Vagina (tissue), 2 donors: ENCODE data around the gene IHH.

Source experiments
- POLR2A ChIP-seq, 2 donors: fragments of 450-650 bp; IDR thresholded peaks; one replicate each; pipeline ENCODE4 v1.6.1; 2017; ENCODE audit warnings: antibody characterized with exemption in 2 of 2, mild to moderate bottlenecking in 2 of 2, moderate library complexity in 2 of 2
- POLR2AphosphoS5 ChIP-seq, 2 donors: sonication (generic); formaldehyde crosslinking; IDR thresholded peaks; one replicate each; pipeline ENCODE4 v1.9.0; 2017; ENCODE audit warnings: antibody characterized with exemption in 2 of 2, mild to moderate bottlenecking in 2 of 2, low read depth in 1 of 2; ENCODE audit not compliant: insufficient read depth in 1 of 2
- TF ChIP-seq, protein P1 (sequence below), 3 experiments: fragments of 450-650 bp in 2 of 3; fragments of 200-600 bp in 1 of 3; sonication (generic) in 1 of 3; IDR thresholded peaks; one replicate each; pipeline ENCODE4 v1.5.1; 2017 to 2019; ENCODE audit warnings: antibody characterized with exemption in 3 of 3, mild to moderate bottlenecking in 2 of 3, moderate library complexity in 2 of 3

GRCh38 chr2:219038600-219038999 lies 22.1 kb downstream of the IHH start:
- TF ChIP-seq, protein P1, sequence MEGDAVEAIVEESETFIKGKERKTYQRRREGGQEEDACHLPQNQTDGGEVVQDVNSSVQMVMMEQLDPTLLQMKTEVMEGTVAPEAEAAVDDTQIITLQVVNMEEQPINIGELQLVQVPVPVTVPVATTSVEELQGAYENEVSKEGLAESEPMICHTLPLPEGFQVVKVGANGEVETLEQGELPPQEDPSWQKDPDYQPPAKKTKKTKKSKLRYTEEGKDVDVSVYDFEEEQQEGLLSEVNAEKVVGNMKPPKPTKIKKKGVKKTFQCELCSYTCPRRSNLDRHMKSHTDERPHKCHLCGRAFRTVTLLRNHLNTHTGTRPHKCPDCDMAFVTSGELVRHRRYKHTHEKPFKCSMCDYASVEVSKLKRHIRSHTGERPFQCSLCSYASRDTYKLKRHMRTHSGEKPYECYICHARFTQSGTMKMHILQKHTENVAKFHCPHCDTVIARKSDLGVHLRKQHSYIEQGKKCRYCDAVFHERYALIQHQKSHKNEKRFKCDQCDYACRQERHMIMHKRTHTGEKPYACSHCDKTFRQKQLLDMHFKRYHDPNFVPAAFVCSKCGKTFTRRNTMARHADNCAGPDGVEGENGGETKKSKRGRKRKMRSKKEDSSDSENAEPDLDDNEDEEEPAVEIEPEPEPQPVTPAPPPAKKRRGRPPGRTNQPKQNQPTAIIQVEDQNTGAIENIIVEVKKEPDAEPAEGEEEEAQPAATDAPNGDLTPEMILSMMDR (IDR thresholded peaks at IDR 0.05), result no peak
- no peak for TF ChIP-seq POLR2A (IDR thresholded peaks at IDR 0.05)
- TF ChIP-seq POLR2AphosphoS5 (IDR thresholded peaks at IDR 0.05; ENCODE audit: insufficient read depth in 1 of 2, low read depth in 1 of 2), result no peak
